Endothelial cell (in vitro differentiated cells): ENCODE data around the gene ELOVL6. TPM values are rescaled to one million over a fixed set of nuclear protein-coding genes. Genes with fewer than 3 reads are reported as not detected.

Experiments
- DNase-seq: peaks from one replicate; pipeline ENCODE4 v3.0.0; 2021; ENCODE audit warnings: low spot score
- H3K27ac Mint-ChIP-seq: one replicate; pipeline ENCODE4 v1.8.0; 2021; ENCODE audit warnings: mixed read lengths, inconsistent platforms; ENCODE audit not compliant: unreplicated experiment
- H3K27me3 Mint-ChIP-seq: one replicate; pipeline ENCODE4 v1.8.0; 2021; ENCODE audit warnings: mild to moderate bottlenecking, moderate library complexity, mixed read lengths, inconsistent platforms; ENCODE audit not compliant: unreplicated experiment
- H3K36me3 Mint-ChIP-seq: one replicate; pipeline ENCODE4 v1.8.0; 2021; ENCODE audit warnings: mild to moderate bottlenecking, low read depth, mixed read lengths, inconsistent platforms; ENCODE audit not compliant: unreplicated experiment
- H3K4me1 Mint-ChIP-seq: one replicate; pipeline ENCODE4 v1.8.0; 2021; ENCODE audit warnings: mild to moderate bottlenecking, mixed read lengths, inconsistent platforms; ENCODE audit not compliant: unreplicated experiment
- H3K4me3 Mint-ChIP-seq: one replicate; pipeline ENCODE4 v1.8.0; 2021; ENCODE audit warnings: mild to moderate bottlenecking, mixed read lengths, inconsistent platforms; ENCODE audit not compliant: unreplicated experiment
- H3K9me3 Mint-ChIP-seq: one replicate; pipeline ENCODE4 v1.8.0; 2021; ENCODE audit warnings: mixed read lengths, inconsistent platforms; ENCODE audit not compliant: unreplicated experiment
- CTCF ChIP-seq: fragments of 200-600 bp; sonication (generic); IDR thresholded peaks from one replicate; pipeline ENCODE4 v1.5.0; 2021; ENCODE audit warnings: antibody characterized with exemption; ENCODE audit not compliant: unreplicated experiment
- total RNA-seq: library from RNA; stranded (reverse); fragmentation: NEBNext Ultra II Directional; extraction: Animal tissue kit (Norgen Biotek cat#: 25700); gene quantifications from one replicate; pipeline ENCODE4 v1.2.1, GENCODE V29; 2021; ENCODE audit not compliant: unreplicated experiment

Gene ELOVL6
- total RNA-seq, 1 donor from 2014 or later: 31.0 TPM

GRCh38 chr4:110130576-110131358, 67.6 kb downstream of the ELOVL6 start:
- no peaks in the 10 kb centered on the region for H3K9me3 Mint-ChIP-seq
- H3K4me1 Mint-ChIP-seq: peaks cover 12% of the 10 kb centered on the region
- no peak overlapping the region for H3K4me3 Mint-ChIP-seq
- H3K27me3 Mint-ChIP-seq: peaks cover 2% of the 10 kb centered on the region
- no peaks in the 10 kb centered on the region for H3K36me3 Mint-ChIP-seq
- no peak for DNase-seq
- TF ChIP-seq CTCF: no peak
- H3K27ac Mint-ChIP-seq: no peak overlapping the region

GRCh38 chr4:110129544-110129943, 68.9 kb downstream of the ELOVL6 start:
- Mint-ChIP-seq H3K9me3 (no peaks in the 10 kb centered on the region), H3K4me1 (peaks cover 12% of the 10 kb centered on the region), H3K36me3 (no peaks in the 10 kb centered on the region), H3K27me3 (peaks cover 2% of the 10 kb centered on the region), H3K4me3 (no peak overlapping the region), H3K27ac (no peak overlapping the region)
- no peak for TF ChIP-seq CTCF
- DNase-seq: no peak

GRCh38 chr4:110128472-110128919, 69.9 kb downstream of the ELOVL6 start:
- TF ChIP-seq CTCF: no peak
- no peaks in the 10 kb centered on the region for H3K36me3 Mint-ChIP-seq
- peaks cover 12% of the 10 kb centered on the region for H3K4me1 Mint-ChIP-seq
- no peak overlapping the region for H3K27ac Mint-ChIP-seq
- peaks cover 2% of the 10 kb centered on the region for H3K27me3 Mint-ChIP-seq
- no peak for DNase-seq
- no peak overlapping the region for H3K4me3 Mint-ChIP-seq
- no peaks in the 10 kb centered on the region for H3K9me3 Mint-ChIP-seq

GRCh38 chr4:110128029-110128428, 70.4 kb downstream of the ELOVL6 start:
- Mint-ChIP-seq H3K36me3 (no peaks in the 10 kb centered on the region), H3K4me1 (peaks cover 7% of the 10 kb centered on the region), H3K9me3 (no peaks in the 10 kb centered on the region), H3K4me3 (no peak overlapping the region), H3K27me3 (peaks cover 3% of the 10 kb centered on the region), H3K27ac (no peak overlapping the region)
- TF ChIP-seq CTCF: no peak
- DNase-seq: no peak

GRCh38 chr4:110124711-110125110, 73.7 kb downstream of the ELOVL6 start:
- no peak for TF ChIP-seq CTCF
- Mint-ChIP-seq H3K27ac (no peak overlapping the region), H3K9me3 (no peaks in the 10 kb centered on the region), H3K27me3 (peaks cover 3% of the 10 kb centered on the region), H3K36me3 (no peaks in the 10 kb centered on the region), H3K4me1 (peaks cover 3% of the 10 kb centered on the region), H3K4me3 (no peak overlapping the region)
- no peak for DNase-seq
